ENCODE measurements around the gene ARHGEF40.

The ARHGEF40 gene

DNA sequence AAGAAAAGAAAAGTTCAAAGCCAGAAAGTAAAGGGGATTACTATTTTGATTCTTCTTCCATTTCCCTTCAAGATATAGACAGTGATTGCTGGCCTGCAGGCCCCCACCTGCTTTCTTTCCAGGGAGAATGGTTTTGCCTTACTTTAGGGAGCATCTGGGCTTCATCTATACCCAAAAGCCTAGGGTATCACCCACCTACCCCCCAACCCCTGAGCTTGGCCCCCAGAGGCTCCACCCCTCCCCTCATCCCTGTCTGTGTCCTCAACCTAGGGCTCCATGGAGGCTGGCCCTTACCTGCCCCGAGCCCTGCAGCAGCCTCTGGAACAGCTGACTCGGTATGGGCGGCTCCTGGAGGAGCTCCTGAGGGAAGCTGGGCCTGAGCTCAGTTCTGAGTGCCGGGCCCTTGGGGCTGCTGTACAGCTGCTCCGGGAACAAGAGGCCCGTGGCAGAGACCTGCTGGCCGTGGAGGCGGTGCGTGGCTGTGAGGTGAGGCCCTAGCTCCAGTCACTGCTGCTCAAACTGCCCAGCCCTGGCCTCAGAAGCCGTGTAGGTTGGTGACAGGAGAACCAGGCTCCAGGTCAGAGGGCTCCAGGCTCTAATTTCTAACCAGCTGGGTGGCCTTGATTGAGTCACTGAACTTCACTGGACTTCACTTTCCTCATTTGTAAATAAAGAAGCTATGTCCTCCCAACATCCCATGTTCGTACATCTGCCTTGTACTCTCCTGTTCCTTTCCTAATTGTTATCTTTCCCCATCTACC, 13.6 kb downstream of the ARHGEF40 start:
- DNase-seq (ENCODE audit: low read depth in 3 of 3), result no peak

GRCh38 chr14:21084396-21084795, 14.3 kb downstream of the ARHGEF40 start:
- no peak for DNase-seq (ENCODE audit: low read depth in 3 of 3)

- no peak for DNase-seq (ENCODE audit: low read depth in 3 of 3)
These were observed 15.1 kb downstream of the ARHGEF40 start for GRCh38 chr14:21084998-21085853.

- DNase-seq (ENCODE audit: low read depth in 3 of 3), result no peak
These were observed 16.8 kb downstream of the ARHGEF40 start for GRCh38 chr14:21086908-21087293.

GRCh38 chr14:21087294-21088091, 17.4 kb downstream of the ARHGEF40 start:
- DNase-seq (ENCODE audit: low read depth in 3 of 3), result no peak

- DNase-seq (ENCODE audit: low read depth in 3 of 3), result no peak
These were observed 18.6 kb downstream of the ARHGEF40 start for GRCh38 chr14:21088687-21089086.

GRCh38 chr14:21089271-21089670, 19.2 kb downstream of the ARHGEF40 start:
- no peak for DNase-seq (ENCODE audit: low read depth in 3 of 3)

DNA sequence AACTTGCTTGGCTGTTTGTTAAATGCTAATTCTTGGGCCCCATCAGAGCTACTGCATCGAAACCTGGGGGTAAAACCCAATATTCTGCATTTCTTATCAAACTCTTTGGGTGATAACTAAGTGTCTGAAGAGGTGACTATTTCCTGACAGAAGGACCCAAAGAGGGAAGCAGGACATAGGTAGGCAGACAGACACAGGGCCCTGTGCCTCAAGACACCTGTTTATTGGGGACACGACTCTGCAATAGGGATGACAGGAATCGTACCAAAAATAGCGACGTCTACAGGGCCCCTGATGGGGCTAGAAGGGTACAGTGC, 19.7 kb downstream of the ARHGEF40 start:
- DNase-seq (ENCODE audit: low read depth in 3 of 3), result no peak

GRCh38 chr14:21090194-21090939, 20.3 kb downstream of the ARHGEF40 start:
- no peak for DNase-seq (ENCODE audit: low read depth in 3 of 3)

- no peak for DNase-seq (ENCODE audit: low read depth in 3 of 3)
These were observed 21.0 kb downstream of the ARHGEF40 start for GRCh38 chr14:21090940-21091663.

DNA sequence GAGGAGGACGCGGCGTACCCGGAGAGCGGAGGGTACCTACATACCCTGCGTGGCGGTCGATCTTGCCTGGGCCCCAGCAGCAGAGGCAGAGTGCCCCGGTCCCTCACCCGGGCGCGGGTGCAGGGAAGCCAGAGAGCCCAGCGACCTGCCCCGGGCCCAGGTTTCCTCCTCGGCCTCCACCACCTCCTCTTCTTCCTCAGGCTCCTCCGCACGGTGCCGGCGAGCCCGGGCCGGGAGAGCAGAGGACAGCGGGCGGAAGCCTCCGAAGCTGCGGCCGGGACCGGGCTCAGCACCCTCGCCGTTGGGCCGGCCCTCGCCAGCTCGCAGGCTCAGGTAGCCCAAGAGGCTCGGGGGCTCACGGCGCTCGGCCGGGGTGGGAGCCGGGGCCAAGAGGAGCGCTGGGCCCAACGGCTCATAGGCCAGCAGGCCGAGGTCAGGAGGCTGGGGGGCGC, 21.7 kb downstream of the ARHGEF40 start:
- DNase-seq (ENCODE audit: low read depth in 3 of 3), result no peak

DNA sequence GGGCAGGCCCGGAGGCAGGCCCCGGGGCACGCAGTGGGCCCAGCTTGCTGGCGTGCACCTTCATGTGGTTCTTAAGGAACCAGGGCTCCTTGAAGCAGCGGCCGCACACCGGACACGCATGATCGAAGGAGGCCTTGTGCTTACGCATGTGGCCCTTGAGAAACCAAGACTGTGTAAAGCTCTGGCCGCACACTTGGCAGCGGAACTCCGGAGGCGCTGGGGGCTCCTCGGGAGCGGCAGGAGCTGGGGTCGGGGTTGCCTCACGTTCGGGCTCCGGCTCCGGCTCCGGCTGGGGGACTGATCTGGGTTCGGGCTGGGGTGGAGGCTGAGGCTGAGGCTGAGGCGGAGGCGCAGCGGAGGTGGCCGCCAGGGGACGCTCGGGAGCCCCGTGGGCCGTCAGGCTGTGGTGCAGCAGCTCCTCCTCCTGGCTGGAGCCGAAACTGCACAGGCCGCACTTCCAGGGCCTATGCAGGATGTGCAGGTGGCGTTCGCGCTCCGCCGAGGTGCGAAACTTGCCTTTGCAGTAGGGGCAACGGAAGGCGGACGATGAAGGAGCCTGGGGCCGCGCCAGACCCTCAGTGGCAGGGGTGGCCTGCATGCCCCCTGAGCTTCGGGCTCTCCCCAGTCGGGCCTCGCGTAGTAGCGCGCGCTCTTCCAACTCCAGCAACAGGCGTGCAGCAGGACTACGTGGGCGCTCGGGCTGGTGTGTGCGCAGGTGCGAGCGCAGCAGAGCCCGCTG, 22.3 kb downstream of the ARHGEF40 start:
- DNase-seq (ENCODE audit: low read depth in 3 of 3), result peak; percentile 78 to 88 (median 86)

DNA sequence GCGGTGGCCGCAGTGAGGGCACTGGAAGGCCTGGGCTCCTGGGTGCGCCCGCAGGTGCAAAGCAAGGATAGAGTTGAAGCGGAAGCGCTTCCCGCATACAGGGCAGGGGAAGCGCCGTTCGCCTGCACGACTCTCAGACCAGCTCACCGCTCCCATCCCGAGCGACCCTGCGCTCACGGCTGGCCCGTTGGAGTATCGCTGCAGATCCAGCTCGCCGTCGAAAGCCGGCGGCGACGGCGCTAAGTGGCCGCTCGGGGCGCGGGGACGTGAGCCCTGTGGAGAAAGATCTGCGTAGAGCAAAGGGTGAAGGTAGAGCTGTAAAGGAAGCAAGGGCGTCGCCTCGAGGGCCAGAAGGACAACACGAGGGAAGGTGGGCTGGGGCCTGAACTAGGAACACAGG, 22.9 kb downstream of the ARHGEF40 start:
- DNase-seq (ENCODE audit: low read depth in 3 of 3), result no peak

DNA sequence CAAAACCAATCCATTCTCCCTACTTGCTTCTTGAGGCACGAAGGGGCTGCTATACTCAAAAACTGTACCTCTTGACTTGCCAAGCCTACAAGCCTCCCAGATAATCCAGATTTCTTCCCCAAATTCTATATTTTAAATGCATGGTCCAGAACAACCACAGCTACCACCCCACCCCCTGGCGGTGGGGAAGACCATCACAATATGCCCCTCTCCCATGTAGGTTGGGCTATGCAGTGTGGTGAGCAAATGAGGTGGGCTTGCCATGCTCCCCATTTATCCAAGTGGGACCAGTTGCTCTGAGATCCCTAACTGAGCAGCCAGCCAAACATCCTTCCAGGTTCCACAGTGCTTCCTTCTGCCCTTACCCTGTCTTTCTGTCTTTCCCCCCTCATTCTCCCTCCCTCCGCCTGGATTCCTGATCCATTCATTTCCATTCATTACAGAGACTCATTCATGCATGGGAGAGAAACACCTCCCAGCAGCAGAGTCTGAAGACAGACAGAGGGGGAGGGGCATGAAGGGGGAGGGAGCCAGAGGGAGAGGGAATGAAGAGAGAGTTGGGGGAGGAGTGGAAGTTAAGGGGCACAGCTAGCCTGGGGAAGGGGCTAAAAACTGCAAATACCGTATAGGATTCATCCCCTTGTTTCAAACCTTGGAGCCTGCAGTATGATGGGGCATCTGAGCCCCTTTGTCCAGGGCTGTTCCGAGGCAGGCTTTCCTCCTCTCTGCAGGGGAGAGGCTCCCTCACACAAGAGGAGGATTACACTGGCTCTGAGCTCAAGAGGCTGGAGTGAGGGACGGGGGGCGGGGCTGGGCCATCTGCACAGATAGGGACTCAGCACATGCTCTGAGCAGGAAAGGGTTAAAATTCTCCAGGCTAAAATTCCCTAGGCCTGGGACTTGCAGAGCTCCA, 23.9 kb downstream of the ARHGEF40 start:
- DNase-seq (ENCODE audit: low read depth in 3 of 3), result no peak

GRCh38 chr14:21095430-21096205, 25.5 kb downstream of the ARHGEF40 start:
- DNase-seq (ENCODE audit: low read depth in 3 of 3), result no peak

DNA sequence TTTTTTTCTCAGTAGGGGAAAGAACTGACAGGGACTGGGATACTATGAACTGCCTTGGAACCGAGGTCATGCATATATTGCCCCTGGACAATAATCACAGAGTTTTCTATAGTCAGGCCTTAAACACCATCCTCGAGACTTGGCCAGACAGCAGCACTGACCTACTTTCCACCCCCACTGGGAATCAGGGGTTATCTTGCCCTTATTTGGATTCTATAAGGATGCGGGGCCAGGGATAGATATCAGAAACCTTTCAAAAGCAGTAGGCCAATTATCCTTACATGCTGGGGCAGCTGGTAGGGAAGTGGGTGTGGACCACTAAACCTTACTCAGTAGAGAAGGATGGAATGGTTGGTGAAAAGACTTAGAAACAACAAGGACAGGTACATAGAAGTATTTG, 26.3 kb downstream of the ARHGEF40 start:
- DNase-seq (ENCODE audit: low read depth in 3 of 3), result no peak

DNA sequence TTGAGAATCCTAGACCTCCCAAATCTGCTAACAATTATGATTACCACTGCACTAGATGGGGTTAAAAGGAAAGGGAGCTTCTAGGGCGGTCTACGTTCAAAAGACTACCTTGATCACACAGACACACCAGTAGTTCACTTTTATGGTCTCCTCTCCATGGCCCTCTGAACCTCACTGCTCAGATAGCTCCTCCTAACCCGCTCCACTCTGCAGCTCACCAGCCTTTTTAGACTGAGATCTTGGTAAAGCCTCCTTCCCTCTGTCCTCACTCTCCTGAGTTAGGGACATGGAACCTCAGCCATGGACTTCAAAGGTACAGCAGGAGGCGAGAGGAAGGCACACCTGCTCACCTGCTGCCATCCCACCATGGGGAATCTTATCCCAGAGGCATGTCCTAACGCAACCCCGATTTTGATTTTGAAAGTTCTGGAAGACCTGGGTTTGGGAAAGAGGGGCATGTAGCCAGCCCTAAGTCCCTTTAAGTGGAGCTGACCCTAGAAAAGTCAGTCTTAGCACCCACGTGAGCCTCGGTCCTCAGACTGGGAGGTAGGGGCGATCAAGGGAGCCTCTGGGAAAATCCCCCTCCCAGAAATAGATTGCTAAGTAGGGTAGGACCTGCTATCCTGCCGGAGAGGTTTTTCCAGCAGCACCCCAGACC, 27.0 kb downstream of the ARHGEF40 start:
- DNase-seq (ENCODE audit: low read depth in 3 of 3), result no peak

- DNase-seq (ENCODE audit: low read depth in 3 of 3), result no peak
These were observed 27.6 kb downstream of the ARHGEF40 start for GRCh38 chr14:21097636-21098075.
